GM18861 (cell line): Measurements from ENCODE around the gene ZSCAN1.

Source experiments
- ATAC-seq: cut with Tn5 transposase; IDR thresholded peaks from one replicate; pipeline ENCODE4 v1.9.1; 2021; ENCODE audit not compliant: unreplicated experiment

ZSCAN1 gene

DNA sequence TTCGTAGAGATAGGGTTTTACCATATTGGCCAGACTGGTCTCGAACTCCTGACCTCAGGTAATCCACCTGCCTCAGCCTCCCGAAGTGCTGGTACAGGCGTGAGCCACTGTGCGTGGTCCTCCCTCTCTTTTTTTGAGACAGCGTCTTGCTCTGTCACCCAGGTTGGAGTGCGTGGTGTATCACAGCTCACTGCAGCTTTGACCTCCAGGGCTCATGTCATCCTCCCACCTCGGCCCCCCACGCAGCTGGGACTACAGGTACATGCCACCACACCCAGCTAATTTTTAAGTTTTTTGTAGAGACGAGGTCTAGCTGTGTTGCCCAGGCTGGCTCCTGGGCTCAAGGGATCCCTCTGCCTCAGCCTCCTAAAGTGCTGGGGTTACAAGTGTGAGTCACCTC is 46.0 kb downstream of the ZSCAN1 start:
- ATAC-seq: no peak

DNA sequence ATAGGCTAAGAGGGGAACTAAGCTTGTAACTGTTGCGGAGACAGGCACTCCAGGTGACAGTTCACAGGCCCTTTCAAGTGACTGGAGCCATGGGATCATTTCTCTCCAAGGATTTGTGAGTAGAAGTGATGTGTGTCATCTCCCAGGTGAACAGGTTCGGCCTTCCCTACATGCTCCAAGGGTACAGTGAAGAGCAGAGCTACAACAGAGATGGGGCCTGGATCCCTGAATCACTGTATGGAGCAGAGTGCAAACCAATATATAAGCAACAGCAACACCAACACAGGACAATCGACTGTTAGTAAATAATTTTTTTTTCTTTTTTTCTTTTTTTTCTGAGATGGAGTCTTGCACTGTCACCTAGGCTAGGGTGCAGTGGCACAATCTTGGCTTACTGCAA is 49.2 kb downstream of the ZSCAN1 start:
- no peak for ATAC-seq

DNA sequence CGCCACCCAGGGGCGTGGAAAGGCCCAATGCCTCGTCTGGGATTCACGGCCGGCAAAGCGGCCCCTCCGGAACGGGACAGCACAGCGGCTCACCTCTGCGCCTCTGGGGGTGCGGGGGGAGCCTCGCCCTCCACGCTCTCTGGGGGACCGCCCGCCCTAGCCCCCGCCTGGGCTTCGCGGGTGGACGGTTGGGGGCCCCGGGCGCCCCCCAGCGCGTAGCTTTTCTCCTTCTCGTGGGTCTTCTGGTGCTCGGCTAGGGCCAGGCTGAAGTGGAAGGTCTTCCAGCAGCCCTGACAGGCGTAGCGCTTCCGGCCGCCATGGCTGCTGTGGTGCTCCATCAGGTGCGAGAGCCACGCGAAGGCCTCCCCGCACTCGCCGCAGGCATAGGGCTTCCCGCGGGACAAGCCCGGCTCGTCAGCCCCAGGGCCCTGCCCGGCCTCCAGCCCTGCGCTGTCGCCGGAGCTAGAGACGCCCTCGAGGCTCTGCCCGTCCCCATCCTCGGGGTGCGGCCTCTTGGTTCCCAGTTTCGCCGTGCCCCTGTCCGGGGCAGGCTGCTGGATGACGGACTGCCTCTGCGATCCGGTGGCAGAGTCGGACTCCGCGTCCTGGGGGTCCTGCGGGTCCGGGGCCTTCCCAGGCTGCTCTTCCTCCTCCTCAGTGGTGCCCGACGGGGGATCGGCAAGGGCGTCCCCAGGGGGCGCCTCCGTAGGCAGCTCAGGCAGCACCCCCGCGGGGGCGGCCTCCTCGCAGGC is 50.9 kb downstream of the ZSCAN1 start:
- ATAC-seq: no peak

DNA sequence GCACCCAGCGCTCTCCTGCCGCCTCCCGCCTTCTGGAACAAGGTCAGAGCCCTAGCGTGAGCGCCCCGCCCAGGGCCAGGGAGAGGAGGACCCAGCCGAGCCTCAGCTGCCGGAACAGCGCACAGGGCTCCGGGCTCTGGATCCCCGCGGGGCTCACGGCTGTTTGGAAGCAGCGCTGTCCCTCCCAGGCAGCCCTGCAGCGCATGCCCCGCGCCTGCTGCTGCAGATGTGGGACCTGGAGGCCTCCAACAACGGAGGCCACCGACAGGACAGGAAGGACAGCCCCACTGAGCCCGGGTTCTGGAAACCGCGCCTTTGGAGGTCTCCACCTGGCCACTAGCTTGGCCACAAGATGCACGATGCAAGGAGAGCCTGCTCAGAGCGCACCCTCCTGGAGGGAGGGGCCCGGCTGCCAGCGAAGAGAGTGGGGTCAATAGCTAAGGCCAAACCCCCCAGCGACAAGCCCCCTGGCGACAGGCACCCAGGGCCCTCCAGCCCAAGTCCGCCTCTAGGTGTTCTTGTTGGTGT is 51.6 kb downstream of the ZSCAN1 start:
- ATAC-seq: no peak

DNA sequence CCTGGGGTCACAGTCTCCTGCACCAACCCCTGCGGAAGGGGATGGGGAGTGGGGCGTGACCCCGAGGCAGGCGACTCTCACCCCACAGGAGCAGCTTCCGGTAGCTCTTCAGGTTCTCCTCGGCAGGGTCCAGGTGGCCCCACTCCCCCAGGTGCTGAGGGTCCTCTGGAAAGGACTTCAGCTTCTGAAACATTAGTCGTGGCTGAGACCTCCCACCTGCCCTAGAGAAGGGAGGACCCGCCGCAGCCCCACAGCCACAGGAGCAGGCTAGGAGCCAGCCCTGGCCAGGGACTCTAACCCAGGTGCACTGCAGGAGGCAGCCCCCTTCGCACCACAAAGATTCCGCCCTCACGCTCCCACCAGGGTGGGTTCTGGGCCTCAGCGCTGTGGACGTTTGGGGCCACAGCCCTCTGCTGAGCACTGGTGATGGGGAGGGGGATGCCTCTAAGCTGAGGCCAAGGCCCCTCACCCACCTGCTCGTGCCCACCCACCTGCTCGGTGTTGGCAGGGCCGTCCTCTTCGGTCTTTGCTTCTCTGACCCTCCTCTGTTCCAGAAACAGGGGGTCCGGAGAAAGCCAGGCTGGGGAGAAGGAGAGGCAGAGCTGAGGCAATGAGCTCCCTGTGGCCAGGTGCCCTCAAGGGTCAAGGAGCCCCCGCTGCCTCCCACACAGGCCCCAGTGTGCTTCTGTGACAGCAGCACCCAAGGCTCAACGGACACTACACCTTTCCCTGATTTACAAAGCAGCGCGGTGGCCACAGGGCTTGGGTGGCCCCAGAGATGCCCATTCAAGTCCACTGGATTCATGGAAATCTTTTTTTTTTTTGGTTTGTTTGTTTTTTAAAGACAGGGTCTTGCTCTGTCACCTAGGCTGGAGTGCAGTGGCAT is 53.2 kb downstream of the ZSCAN1 start:
- ATAC-seq: no peak

DNA sequence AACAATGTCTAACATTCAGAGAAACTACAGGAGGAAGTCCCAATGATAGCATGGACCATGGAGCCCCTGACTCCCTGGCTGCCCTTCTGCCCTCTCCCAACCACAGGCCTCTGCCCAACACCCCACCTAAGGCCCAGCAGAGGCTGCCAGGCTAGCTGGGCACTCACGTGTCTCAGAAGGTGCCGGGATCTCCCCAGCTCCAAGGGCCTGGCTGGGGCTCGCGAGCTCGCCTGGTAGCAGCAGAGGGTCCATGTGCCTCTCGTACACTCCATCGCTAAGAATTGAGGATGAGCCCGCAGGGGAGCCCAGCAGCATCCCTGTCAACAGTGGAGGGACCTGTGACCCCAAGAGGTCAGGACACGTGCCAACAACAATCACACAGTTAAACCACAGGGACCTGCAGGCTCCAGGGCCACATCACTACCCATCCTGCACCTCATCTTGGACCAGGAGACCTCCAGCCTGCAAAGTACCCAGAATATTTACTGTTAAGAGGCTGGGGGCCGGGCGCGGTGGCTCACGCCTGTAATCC is 54.8 kb downstream of the ZSCAN1 start:
- no peak for ATAC-seq

DNA sequence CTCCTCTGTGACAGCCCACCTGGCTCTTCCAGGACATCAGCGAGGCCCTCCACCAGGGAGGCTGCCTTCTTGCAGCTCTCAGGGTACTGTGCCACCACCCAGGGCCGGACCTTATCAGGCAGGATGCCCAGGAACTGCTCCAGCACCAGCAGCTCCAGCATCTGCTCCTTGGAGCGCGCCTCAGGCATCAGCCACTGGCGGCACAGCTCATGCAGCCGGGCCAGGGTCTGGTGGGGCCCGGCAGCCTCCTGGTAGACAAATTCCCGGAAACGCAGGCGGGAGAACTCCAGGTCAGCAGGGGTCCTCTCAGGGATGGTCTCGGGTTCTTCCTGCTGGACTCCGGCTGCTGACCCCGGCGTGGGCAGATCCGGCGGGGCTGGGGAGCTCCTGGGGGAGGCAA is 56.0 kb downstream of the ZSCAN1 start:
- no peak for ATAC-seq

DNA sequence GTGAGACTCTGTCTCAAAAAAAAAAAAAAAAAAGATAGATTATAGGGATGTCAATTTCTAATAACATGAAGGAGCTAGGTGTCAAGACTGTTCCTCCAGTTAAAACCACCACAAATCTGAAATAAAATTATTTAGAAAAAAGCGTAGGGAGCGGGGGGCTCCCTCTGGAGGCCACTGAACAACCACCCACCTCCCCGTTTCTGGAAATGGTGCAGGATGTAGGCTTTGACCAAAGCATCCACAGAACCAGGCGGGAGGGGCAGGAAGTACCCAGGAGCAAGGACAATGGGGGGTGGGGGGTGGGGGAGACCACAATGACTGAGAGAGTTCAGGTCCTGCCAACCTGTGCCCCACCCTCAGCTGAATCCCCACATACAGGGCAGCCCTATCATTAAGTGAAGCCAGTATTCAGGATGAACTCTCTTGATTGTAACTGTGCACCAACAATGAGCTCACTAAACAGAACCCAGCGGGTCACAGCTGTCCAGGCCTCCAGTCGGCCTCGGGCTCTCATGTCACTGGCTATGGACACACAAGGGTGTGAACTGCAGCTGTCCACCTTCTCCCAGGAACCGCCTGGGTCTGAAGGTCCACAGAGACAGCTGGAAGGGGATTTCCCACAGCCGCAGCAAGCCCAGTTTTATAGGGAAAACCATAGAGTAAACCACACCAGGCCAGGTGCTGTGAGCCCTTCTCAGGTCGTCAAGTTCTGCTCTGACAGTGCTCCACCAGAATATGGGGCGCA is 57.6 kb downstream of the ZSCAN1 start:
- ATAC-seq: no peak

DNA sequence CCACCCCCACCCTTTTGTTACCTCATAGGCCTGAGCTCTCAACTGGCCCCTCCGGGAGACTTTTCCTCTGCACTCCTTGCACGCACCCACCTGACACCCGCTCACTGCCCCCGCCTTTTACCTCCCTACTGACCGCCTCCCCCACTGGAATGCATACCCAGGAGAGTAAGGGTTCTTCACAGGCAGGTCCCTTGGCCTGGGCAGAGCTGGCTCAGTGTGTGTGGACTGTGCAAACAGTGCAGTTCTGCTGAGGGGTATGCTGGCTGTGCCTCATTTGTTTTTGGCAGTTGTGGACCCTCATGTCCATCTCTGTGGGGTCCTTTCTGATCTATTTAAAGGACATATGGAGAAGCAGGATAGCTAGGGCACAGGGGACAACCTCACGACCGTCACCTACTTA is 59.2 kb downstream of the ZSCAN1 start:
- ATAC-seq: no peak

DNA sequence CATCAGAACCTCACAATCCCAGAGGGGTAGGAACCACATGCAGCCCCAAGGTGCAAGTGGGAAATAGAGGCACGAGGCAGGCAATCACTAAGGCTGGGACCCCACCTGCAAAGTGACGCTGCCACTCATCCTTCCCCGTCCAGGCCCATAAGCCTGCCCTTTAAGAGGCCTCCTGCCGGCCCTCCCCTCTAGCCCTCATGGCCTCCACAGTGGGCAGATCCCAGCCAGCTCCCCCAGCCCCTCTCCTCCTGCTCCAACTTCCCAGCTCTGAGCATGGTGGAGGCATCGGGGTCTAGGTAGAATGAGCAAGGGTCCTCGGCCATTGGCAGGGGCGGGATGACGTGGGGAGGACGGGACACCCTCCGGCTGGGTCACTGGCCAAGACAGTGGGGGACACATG is 61.5 kb downstream of the ZSCAN1 start:
- no peak for ATAC-seq

DNA sequence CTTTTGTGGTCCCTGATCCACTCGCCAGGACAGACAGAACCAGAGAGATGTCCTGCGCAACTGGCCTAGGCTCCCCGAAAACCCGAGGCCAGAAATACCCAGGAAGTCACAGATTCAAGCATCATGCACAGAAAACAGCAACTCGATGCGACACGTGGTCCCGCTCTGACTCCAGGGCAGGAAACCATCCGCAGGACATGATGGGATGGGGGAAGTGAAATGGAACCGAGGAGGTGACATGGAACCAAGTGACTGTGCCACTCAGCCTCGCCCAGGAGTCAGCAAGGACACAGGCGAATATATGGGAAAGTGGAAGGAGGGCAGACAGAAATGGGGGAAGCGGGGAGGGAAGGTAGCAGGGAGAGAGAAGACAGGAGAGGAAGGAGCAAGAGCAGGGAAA is 63.1 kb downstream of the ZSCAN1 start:
- no peak for ATAC-seq

DNA sequence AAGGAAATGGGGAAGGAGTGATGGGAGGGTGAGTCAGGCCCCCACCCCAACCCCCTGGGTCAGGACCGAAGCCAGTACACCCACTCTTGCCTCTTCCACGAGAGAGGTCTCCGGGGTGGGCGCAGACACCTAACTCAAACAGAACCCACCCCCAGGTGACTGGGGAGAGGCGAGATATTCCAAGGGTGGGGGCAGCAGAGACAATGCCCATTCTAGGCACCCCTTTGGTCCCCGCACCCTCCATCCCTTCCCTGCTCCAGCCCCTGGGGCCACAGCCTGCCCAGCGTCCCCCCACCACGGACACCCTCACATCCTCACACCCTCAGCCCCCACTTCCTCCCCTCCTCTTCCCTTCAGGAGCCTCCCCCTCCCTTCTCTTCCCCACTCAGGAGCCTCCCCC is 63.5 kb downstream of the ZSCAN1 start:
- ATAC-seq: no peak

DNA sequence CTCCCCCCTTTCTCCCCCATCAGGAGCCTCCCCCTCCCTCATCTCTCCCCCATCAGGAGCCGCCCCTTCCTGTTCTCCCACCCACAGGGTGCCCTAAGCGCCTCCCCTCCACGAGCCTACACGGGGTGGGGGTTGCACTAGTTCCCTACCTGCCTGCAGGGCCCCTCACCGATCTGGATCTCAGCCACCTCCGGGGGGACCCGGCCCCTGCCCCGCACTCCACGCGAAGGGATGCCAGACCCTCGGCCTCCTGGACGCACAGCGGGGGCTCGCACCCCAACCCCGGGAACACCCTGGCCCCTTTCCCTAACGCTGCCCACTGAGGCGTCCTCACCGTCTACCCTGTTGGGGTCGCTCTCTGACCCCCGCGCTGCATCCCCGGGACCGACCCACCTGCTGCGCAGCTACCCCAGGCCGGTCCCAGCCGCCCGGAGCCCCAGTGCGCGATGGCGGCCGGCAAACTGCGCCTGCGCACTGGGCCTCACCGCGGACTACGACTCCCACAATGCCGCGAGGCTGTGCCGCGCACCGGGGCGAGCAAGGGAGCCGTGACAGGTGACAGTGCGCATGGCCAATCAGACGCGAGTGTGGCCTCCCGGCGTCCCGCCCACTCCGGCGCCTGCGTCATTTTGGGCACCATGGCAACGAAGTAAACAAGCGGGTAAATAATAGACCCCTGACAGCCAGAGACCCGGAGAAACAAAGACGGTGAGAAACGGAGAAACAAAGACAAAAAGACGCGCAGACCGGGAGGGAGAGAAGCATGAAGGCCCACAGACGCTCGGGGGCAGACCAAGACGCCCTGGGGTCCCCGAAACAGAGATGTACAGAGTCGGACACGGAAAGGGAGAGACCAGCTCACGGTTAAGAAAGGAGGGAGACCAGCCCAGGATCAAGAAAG is 64.2 kb downstream of the ZSCAN1 start, which contains the start of gene ZSCAN18:
ZSCAN18 (minus strand) TSS at position 451 of the 901 bp plus-strand sequence. CDS start 7,964 bp downstream, outside the sequence.
- no peak for ATAC-seq

DNA sequence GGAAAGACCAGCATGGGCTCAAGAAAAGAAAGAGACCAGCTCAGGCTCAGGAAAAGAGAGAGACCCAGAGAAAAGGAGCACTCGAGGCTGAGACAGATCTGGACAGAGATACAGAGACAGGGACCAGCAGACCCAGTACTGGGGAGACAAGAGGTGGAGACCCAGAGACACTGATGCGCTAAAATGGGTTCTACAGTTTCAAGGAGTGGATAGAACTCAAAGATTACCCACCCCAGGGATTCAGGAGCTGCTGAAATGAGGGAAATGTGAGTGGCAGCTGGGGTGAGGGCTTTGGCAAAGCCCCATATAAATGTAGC is 64.8 kb downstream of the ZSCAN1 start:
- no peak for ATAC-seq
